DOHH2 (cell line): Measurements from ENCODE around the gene AAMP.
"Not testable (repeated sequence)": the region's sequence is repeated elsewhere in the genome, so short reads cannot be mapped to it uniquely, and the experiment has no call there.

Experiments used
- H3F3A ChIP-seq: fragments of 200-600 bp; sonication (generic), shearing (Covaris generic); 2 replicates; pipeline ENCODE4 v1.6.0; 2016; ENCODE audit warnings: antibody characterized with exemption, mild to moderate bottlenecking; ENCODE audit not compliant: control insufficient read depth, insufficient read depth
- H3K27ac ChIP-seq: fragments of 200-600 bp; sonication (generic); 2 replicates; pipeline ENCODE4 v1.5.1; 2014; ENCODE audit warnings: low read depth, mild to moderate bottlenecking, low read length, moderate library complexity
- H3K27me3 ChIP-seq: fragments of 200-600 bp; sonication (generic); 2 replicates; pipeline ENCODE4 v1.6.1; 2014; ENCODE audit warnings: mild to moderate bottlenecking, low read length, mixed read lengths; ENCODE audit not compliant: control insufficient read depth
- H3K36me3 ChIP-seq: fragments of 200-600 bp; sonication (generic); 2 replicates; pipeline ENCODE4 v1.6.1; 2014; ENCODE audit warnings: mild to moderate bottlenecking, low read length, moderate library complexity, mixed read lengths; ENCODE audit not compliant: control insufficient read depth
- H3K4me1 ChIP-seq: fragments of 200-600 bp; sonication (generic); 2 replicates; pipeline ENCODE4 v1.6.1; 2014; ENCODE audit warnings: mild to moderate bottlenecking, low read length, mixed read lengths; ENCODE audit not compliant: control insufficient read depth
- H3K4me2 ChIP-seq: fragments of 200-600 bp; sonication (generic); 2 replicates; pipeline ENCODE4 v1.6.0; 2014; ENCODE audit warnings: mild to moderate bottlenecking, low read length, moderate library complexity
- H3K4me3 ChIP-seq: fragments of 200-600 bp; sonication (generic); 2 replicates; pipeline ENCODE4 v1.5.1; 2014; ENCODE audit warnings: mild to moderate bottlenecking, low read length, mixed read lengths
- H3K79me2 ChIP-seq: fragments of 200-600 bp; sonication (generic); 2 replicates; pipeline ENCODE4 v1.6.1; 2014; ENCODE audit warnings: mild to moderate bottlenecking, low read length, mixed read lengths; ENCODE audit not compliant: control insufficient read depth
- H3K9me2 ChIP-seq: fragments of 200-600 bp; sonication (generic); replicated peaks from 2 replicates; pipeline ENCODE4 v1.6.1; 2014; ENCODE audit warnings: mild to moderate bottlenecking, low read length, mixed read lengths; ENCODE audit not compliant: control insufficient read depth
- H3K9me3 ChIP-seq: fragments of 200-600 bp; sonication (generic); 2 replicates; pipeline ENCODE4 v1.6.1; 2014; ENCODE audit warnings: antibody characterized with exemption, low read length, mixed read lengths; ENCODE audit not compliant: control insufficient read depth, insufficient read depth
- H4K20me1 ChIP-seq: fragments of 200-600 bp; sonication (generic); 2 replicates; pipeline ENCODE4 v1.6.0; 2014; ENCODE audit warnings: low read depth, mild to moderate bottlenecking, antibody characterized with exemption, low read length, moderate library complexity; ENCODE audit not compliant: control insufficient read depth, insufficient read depth
- EZH2phosphoT487 ChIP-seq: fragments of 200-600 bp; sonication (generic); IDR thresholded peaks from 2 replicates; pipeline ENCODE4 v1.6.1; 2017; ENCODE audit warnings: borderline replicate concordance, mild to moderate bottlenecking, antibody characterized with exemption, low read length, moderate library complexity, mixed read lengths
- TF ChIP-seq, protein P1 (sequence below): fragments of 200-600 bp; sonication (generic); IDR thresholded peaks from one replicate; pipeline ENCODE4 v1.5.1; 2014; ENCODE audit warnings: antibody characterized with exemption, mild to moderate bottlenecking, low read depth, low read length; ENCODE audit not compliant: poor library complexity, severe bottlenecking

Gene AAMP

DNA sequence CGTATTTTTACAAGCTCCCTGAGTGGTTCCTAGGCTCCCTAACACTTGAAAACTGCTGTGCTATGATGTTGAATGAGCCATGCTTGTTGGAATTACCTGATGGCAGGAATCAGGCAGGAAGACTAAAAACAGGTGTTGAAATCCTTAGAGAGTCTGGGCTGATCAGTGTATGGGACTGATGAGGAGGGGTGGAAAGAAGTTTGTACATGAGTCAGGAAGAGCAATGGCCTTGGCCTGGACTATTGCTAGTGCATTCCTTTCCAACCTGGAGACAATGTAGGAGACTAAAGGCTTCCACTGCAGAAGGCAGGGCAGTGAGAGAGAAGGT is 47.3 kb upstream of the AAMP start:
- H3K9me2 ChIP-seq = no peaks in the 10 kb centered on the region
- no peaks in the 10 kb centered on the region for H3K9me3 ChIP-seq
- peaks cover 35% of the 10 kb centered on the region for H3K4me1 ChIP-seq
- no peak overlapping the region for H3K4me3 ChIP-seq
- H3K27ac ChIP-seq = no peak overlapping the region
- TF ChIP-seq, protein P1, sequence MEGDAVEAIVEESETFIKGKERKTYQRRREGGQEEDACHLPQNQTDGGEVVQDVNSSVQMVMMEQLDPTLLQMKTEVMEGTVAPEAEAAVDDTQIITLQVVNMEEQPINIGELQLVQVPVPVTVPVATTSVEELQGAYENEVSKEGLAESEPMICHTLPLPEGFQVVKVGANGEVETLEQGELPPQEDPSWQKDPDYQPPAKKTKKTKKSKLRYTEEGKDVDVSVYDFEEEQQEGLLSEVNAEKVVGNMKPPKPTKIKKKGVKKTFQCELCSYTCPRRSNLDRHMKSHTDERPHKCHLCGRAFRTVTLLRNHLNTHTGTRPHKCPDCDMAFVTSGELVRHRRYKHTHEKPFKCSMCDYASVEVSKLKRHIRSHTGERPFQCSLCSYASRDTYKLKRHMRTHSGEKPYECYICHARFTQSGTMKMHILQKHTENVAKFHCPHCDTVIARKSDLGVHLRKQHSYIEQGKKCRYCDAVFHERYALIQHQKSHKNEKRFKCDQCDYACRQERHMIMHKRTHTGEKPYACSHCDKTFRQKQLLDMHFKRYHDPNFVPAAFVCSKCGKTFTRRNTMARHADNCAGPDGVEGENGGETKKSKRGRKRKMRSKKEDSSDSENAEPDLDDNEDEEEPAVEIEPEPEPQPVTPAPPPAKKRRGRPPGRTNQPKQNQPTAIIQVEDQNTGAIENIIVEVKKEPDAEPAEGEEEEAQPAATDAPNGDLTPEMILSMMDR = no peak
- no peak for TF ChIP-seq EZH2phosphoT487
- H4K20me1 ChIP-seq = no peaks in the 10 kb centered on the region
- no peaks in the 10 kb centered on the region for H3K79me2 ChIP-seq
- no peaks in the 10 kb centered on the region for H3K27me3 ChIP-seq
- H3K4me2 ChIP-seq = no peak overlapping the region
- peaks cover 6% of the 10 kb centered on the region for H3F3A ChIP-seq
- no peaks in the 10 kb centered on the region for H3K36me3 ChIP-seq

DNA sequence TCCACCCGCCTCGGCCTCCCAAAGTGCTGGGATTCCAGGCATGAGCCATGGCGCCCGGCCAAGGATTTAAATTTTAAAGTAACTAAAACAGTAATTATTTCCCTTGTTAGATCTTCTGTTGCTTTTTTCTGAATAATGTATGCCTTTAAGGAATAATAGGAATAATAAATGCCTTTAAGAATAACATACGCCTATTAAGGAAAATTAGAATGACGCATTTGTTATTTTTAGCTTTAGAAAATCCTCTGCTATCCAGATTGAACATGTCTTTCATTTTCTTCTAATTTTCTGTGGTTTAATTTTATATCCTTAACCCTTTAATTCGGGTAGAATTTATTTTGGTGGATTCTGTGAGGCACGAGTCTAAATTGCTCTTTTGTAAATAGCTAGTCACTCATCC is 45.5 kb upstream of the AAMP start:
- H4K20me1 ChIP-seq = no peaks in the 10 kb centered on the region
- H3K4me2 ChIP-seq = no peak overlapping the region
- H3K4me1 ChIP-seq = peaks cover 16% of the 10 kb centered on the region
- H3K27me3 ChIP-seq = no peaks in the 10 kb centered on the region
- H3K4me3 ChIP-seq = no peak overlapping the region
- H3K9me2 ChIP-seq = no peaks in the 10 kb centered on the region
- TF ChIP-seq EZH2phosphoT487 = no peak
- TF ChIP-seq, protein P1 = no peak
- H3K79me2 ChIP-seq = no peaks in the 10 kb centered on the region
- no peaks in the 10 kb centered on the region; the same call in 1 of the 2 replicates for H3F3A ChIP-seq
- no peaks in the 10 kb centered on the region for H3K36me3 ChIP-seq
- no peak overlapping the region for H3K27ac ChIP-seq
- H3K9me3 ChIP-seq = no peaks in the 10 kb centered on the region

DNA sequence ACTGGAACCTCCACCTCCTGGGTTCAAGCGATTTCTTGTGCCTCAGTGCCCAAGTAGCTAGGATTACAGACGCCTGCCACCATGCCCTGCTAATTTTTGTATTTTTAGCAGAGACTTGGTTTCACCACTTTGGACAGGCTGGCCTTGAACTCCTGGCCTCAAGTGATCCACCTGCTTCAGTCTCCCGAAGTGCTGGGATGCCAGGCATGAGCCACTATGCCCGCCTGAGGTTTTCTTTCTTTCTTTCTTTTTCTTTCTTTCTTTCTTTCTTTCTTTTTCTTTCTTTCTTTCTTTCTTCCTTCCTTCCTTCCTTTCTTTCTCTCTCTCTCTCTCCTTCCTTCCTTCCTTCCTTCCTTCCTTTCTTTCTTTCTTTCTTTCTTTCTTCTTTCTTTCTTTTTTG is 44.8 kb upstream of the AAMP start:
- H3K4me2 ChIP-seq, H3K4me3 ChIP-seq, H4K20me1 ChIP-seq, H3K9me2 ChIP-seq, H3F3A ChIP-seq, H3K27me3 ChIP-seq, H3K27ac ChIP-seq, H3K36me3 ChIP-seq, H3K79me2 ChIP-seq, H3K9me3 ChIP-seq: not testable (repeated sequence)
- peaks cover 10% of the 10 kb centered on the region for H3K4me1 ChIP-seq

DNA sequence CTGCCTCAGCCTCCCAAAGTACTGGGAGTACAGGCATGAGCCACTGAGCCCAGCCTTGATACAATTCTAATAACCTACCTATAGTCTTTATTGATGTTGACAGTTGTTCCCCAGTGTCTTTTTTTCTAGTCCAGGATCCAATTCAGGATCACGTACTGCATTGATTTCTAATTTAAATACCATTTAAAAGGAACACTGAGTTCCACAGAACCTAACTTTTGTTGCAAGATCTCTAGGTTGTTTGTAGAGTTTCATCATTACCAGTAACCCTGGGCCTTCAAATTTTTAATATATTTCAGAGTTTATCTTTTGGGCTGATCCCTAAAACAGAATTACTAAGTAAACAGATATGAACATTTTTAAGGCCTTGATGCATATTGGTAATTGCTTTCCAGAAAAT is 43.4 kb upstream of the AAMP start:
- no peak overlapping the region for H3K4me3 ChIP-seq
- no peaks in the 10 kb centered on the region for H3K9me2 ChIP-seq
- H3K27me3 ChIP-seq = no peaks in the 10 kb centered on the region
- no peaks in the 10 kb centered on the region; the same call in 1 of the 2 replicates for H3F3A ChIP-seq
- TF ChIP-seq, protein P1 = no peak
- TF ChIP-seq EZH2phosphoT487 = no peak
- peaks cover 9% of the 10 kb centered on the region for H3K4me1 ChIP-seq
- no peaks in the 10 kb centered on the region for H3K9me3 ChIP-seq
- no peaks in the 10 kb centered on the region for H3K79me2 ChIP-seq
- H3K36me3 ChIP-seq = no peaks in the 10 kb centered on the region
- no peak overlapping the region for H3K4me2 ChIP-seq
- H3K27ac ChIP-seq = no peak overlapping the region
- no peaks in the 10 kb centered on the region for H4K20me1 ChIP-seq
